GM23338 (cell line): ENCODE measurements around the gene TAGLN3.

Experiments used
- CREB1 ChIP-seq: fragments of 250-450 bp; sonication (Bioruptor Pico); IDR thresholded peaks from 2 replicates; pipeline ENCODE4 v1.5.0; 2020; ENCODE audit warnings: low read depth, mild to moderate bottlenecking, moderate library complexity
- EZH2 ChIP-seq: fragments of 200-600 bp; sonication (generic); IDR thresholded peaks from one replicate; pipeline ENCODE4 v1.8.0; 2017; ENCODE audit warnings: antibody characterized with exemption, mild to moderate bottlenecking, low read depth; ENCODE audit not compliant: unreplicated experiment
- EZH2phosphoT487 ChIP-seq: fragments of 200-600 bp; sonication (generic); IDR thresholded peaks from one replicate; pipeline ENCODE4 v1.8.1; 2018; ENCODE audit warnings: antibody characterized with exemption; ENCODE audit not compliant: unreplicated experiment
- JUNB ChIP-seq: IDR thresholded peaks from one replicate; pipeline ENCODE4 v1.6.1; 2016; ENCODE audit warnings: antibody characterized with exemption; ENCODE audit not compliant: unreplicated experiment
- NANOG ChIP-seq: IDR thresholded peaks from 2 replicates; pipeline ENCODE4 v1.6.1; 2016; ENCODE audit warnings: antibody characterized with exemption, borderline replicate concordance
- POLR2AphosphoS5 ChIP-seq: IDR thresholded peaks from 2 replicates; pipeline ENCODE4 v1.6.1; 2016; ENCODE audit warnings: antibody characterized with exemption, low read depth
- STAT1 ChIP-seq: IDR thresholded peaks from one replicate; pipeline ENCODE4 v1.6.1; 2016; ENCODE audit warnings: antibody characterized with exemption; ENCODE audit not compliant: unreplicated experiment
- ZNF114 ChIP-seq: fragments of 250-450 bp; sonication (Bioruptor Pico); IDR thresholded peaks from 2 replicates; pipeline ENCODE4 v1.5.0; 2020; ENCODE audit warnings: mild to moderate bottlenecking, moderate library complexity
- ZNF331 ChIP-seq: fragments of 250-450 bp; sonication (Bioruptor Pico); IDR thresholded peaks from 2 replicates; pipeline ENCODE4 v1.5.0; 2020; ENCODE audit warnings: low read depth, mild to moderate bottlenecking, moderate library complexity
- TF ChIP-seq, protein P1 (sequence below), 2 experiments: fragments of 200-600 bp in 1 of 2; sonication (generic) in 1 of 2; conservative IDR thresholded peaks; 2 replicates each; pipeline versions ENCODE4 v1.5.1 to v1.6.1; 2016 to 2017; ENCODE audit warnings: antibody characterized with exemption in 2 of 2, low read depth in 2 of 2, mild to moderate bottlenecking in 2 of 2, moderate library complexity in 1 of 2
- TF ChIP-seq, protein P2 (sequence below): IDR thresholded peaks from one replicate; pipeline ENCODE4 v1.6.1; 2018; ENCODE audit warnings: antibody characterized with exemption; ENCODE audit not compliant: unreplicated experiment
- TF ChIP-seq, protein P3 (sequence below): IDR thresholded peaks from 2 replicates; pipeline ENCODE4 v1.6.1; 2016; ENCODE audit warnings: antibody characterized with exemption

DNA sequence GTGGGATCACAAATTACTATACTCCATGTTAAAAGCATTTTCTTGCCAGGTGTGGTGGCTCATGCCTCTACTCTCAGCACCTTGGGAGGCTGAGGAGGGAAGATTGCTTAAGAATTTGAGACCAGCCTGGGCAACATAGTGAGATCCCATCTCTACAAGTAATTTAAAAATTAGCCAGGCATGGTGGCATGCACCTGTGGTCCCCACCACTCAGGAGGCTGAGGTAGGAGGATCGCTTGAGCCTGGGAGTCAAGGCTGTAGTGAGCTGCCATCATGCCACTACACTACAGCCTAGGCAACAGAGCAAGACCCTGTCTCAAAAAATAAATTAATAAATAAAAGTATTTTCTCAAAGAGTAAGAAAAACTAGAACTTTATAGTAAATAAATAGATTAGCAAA is 42.8 kb upstream of the TAGLN3 start:
- TF ChIP-seq EZH2: no peak
- no peak for TF ChIP-seq POLR2AphosphoS5
- TF ChIP-seq, protein P1, sequence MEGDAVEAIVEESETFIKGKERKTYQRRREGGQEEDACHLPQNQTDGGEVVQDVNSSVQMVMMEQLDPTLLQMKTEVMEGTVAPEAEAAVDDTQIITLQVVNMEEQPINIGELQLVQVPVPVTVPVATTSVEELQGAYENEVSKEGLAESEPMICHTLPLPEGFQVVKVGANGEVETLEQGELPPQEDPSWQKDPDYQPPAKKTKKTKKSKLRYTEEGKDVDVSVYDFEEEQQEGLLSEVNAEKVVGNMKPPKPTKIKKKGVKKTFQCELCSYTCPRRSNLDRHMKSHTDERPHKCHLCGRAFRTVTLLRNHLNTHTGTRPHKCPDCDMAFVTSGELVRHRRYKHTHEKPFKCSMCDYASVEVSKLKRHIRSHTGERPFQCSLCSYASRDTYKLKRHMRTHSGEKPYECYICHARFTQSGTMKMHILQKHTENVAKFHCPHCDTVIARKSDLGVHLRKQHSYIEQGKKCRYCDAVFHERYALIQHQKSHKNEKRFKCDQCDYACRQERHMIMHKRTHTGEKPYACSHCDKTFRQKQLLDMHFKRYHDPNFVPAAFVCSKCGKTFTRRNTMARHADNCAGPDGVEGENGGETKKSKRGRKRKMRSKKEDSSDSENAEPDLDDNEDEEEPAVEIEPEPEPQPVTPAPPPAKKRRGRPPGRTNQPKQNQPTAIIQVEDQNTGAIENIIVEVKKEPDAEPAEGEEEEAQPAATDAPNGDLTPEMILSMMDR (conservative IDR thresholded peaks at IDR 0.05; ENCODE audit: low read depth in 2 of 2): no peak
- no peak for TF ChIP-seq STAT1
- TF ChIP-seq JUNB: no peak
- no peak for TF ChIP-seq EZH2phosphoT487
- no peak for TF ChIP-seq CREB1 (CRISPR knock-in tag)
- TF ChIP-seq, protein P2, sequence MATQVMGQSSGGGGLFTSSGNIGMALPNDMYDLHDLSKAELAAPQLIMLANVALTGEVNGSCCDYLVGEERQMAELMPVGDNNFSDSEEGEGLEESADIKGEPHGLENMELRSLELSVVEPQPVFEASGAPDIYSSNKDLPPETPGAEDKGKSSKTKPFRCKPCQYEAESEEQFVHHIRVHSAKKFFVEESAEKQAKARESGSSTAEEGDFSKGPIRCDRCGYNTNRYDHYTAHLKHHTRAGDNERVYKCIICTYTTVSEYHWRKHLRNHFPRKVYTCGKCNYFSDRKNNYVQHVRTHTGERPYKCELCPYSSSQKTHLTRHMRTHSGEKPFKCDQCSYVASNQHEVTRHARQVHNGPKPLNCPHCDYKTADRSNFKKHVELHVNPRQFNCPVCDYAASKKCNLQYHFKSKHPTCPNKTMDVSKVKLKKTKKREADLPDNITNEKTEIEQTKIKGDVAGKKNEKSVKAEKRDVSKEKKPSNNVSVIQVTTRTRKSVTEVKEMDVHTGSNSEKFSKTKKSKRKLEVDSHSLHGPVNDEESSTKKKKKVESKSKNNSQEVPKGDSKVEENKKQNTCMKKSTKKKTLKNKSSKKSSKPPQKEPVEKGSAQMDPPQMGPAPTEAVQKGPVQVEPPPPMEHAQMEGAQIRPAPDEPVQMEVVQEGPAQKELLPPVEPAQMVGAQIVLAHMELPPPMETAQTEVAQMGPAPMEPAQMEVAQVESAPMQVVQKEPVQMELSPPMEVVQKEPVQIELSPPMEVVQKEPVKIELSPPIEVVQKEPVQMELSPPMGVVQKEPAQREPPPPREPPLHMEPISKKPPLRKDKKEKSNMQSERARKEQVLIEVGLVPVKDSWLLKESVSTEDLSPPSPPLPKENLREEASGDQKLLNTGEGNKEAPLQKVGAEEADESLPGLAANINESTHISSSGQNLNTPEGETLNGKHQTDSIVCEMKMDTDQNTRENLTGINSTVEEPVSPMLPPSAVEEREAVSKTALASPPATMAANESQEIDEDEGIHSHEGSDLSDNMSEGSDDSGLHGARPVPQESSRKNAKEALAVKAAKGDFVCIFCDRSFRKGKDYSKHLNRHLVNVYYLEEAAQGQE: no peak
- TF ChIP-seq ZNF331 (CRISPR knock-in tag): no peak
- no peak for TF ChIP-seq NANOG
- TF ChIP-seq, protein P3, sequence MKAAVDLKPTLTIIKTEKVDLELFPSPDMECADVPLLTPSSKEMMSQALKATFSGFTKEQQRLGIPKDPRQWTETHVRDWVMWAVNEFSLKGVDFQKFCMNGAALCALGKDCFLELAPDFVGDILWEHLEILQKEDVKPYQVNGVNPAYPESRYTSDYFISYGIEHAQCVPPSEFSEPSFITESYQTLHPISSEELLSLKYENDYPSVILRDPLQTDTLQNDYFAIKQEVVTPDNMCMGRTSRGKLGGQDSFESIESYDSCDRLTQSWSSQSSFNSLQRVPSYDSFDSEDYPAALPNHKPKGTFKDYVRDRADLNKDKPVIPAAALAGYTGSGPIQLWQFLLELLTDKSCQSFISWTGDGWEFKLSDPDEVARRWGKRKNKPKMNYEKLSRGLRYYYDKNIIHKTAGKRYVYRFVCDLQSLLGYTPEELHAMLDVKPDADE: no peak
- TF ChIP-seq ZNF114: no peak
